GM21423 (cell line): ENCODE results near the gene RBMS1.
"Not testable (repeated sequence)": the region's sequence is repeated elsewhere in the genome, so short reads cannot be mapped to it uniquely, and the experiment has no call there.

Experiments used
- ATAC-seq: cut with Tn5 transposase; IDR thresholded peaks from one replicate; pipeline ENCODE4 v1.9.1; 2021; ENCODE audit warnings: mild to moderate bottlenecking, moderate library complexity; ENCODE audit not compliant: unreplicated experiment

RBMS1 gene

DNA sequence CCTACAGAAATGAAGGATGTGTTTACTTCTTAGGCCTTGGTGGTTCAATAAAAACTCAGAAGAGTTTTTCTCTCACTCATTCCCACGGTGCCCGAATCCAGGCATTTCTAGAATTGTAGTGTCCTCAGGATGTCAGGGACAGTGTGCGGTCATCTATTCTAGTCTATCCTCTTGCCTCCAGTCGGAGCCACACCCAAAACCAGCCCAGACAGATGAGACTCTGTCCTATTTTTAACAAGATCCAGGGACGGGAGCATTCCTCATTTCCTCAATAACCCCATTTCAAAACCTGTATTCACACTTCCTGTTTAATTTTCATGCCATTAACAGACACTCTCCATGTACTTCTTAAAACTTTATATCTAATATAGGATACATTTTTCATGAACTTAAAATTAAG, 11.6 kb upstream of the RBMS1 start:
- no peak for ATAC-seq

DNA sequence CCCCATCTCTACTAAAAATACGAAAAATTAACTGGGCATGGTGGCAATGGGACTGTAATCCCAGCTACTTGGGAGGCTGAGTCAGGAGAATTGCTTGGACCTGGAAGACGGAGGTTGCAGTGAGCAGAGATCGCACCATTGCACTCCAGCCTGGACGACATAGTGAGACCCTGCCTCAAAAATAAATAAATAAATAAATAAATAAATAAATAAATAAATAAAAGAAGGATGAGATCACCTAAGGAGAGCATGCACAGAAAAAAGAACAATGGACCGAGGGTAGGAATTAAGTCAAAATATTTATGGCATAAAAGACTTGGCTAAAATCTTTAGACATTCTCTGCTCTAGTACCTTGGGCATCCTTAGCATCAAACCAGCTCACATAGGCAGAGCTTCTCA, 8.9 kb upstream of the RBMS1 start:
- ATAC-seq: no peak

DNA sequence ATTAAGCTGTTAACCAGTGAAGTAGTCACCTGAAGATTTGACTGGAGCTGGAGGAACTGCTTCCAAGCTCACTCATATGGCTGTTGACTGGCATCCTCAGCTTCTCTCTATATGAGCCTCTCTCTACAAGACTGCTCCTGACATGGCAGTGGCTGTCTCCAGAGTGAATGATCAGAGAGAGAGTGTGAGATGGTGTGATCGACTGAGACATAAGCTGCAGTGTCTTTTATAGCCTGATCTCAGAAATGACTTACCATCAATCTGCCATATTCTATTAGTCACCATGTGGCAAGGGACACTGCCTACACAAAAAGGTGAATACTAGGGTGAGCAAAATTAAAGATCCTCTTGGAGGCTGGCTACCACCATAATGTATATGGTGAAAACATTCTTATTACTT, 7.8 kb upstream of the RBMS1 start:
- no peak for ATAC-seq

DNA sequence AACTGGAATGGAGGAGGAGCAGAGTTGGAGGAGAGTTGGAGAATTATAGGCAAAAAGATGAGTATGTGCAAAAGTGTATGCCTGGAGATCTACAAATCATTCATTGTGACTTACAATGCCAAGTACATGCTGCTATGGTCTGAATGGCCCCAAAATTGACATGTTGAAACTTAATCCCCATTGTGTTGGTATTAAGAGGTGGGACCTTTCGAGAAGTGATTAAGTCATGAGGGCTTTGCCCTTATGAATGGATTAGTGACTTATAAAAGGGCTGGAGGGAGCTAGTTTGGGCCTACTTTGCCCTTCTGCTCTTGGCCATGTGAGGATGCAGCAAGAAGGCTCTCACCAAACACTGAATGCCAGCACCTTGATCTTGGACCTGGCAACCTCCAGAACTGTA, 6.3 kb upstream of the RBMS1 start:
- no peak for ATAC-seq

DNA sequence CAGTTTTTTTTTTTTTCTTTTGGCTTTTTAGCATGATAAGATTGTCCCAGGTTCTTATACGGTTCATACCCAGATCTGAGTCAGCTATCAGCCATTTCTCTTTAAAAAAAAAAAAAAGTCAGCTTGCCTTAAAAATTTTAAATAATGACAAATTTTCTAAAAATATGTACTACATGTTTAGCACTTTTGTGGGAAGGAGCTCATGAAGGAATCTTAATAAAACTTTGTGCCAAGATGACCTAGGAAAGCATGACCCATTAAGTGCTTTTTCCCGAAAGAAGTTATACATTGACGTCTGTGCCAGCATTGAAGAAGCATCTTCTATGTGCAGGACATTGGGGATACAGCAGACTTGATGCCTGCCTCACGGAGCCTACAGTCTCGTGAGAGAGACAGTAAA, 4.5 kb upstream of the RBMS1 start:
- ATAC-seq: no peak

DNA sequence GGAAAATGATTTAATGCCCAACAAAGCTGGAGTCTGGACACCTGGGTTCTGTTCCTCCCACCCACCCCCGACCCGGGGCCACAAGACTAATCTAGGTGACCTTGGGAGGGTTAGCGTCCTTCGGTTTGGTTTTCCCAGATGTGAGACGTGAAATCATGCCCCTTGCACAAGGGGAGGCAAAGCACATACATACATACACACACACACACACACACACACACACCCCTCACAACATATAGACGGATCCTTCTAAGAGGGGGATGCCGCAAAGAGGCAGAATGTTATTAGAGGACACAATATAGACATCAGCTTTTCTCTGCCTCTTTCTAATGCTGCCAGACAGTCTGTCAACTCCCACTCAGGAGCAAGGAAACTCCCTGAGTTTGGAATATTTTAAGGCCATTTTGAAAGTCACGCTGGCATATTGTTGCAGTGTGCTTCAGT, 616 bp upstream of the RBMS1 start:
- ATAC-seq: no peak

DNA sequence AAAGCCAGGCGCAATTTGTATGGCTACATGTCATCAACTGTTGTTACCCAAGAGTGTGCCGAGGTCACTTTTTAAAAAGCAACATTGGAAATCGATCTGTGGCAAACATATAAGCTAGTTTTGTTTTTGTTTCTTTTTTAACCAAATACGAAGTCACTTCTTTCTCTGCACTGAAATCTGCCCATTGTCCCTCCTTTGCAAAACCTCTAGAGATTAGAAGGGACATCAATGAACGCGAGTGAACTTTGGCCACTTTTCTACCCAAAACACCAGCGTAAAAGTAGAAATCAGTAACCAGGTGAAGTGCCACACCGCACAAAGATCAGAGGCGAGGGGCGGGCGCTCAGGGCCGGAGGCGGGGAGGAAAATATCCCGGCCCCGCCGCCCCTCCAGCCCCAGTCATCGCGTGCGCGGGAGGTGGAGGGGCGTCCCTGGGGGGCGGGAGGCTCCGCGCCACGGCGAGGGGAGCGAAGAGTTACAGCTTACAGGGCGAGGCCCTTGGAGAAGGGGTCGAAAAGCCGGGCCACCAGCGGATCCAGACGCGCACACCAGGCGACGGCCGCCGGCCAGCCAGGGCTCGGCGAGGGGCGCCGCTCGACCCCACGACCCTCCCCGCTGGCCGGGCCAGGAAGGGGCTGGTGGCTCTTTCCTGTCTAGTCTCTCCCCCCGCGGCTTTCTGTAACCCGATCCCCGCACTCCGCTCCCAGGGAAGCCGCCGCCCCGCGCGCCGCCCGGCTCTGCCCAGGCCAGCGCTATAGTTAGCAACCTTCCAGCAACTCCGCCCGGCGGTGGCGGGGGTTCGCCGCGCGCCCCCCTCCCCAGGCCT, 993 bp downstream of the RBMS1 start:
- no peak for ATAC-seq

DNA sequence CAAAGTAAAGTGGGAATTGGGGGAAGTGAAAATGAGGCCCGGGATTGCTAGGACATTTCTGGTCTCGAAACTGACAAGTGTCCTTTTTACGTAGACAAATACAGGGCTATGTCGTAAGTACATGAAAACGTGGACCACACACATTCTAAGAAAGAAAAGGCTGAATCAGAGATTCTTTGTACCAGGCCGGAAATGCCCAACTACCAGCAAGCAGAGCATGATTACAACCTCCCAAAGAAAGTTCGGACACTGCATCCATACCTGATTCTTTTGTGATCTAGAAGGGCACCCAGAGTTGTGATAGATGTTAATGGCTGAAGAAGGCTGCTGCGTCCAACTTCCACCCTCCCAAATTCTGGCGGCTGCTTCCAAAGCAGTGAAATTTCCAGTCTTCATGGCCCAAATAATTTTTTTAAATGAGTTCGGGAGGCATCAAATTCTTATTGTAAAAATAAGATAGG, 1.7 kb downstream of the RBMS1 start:
- ATAC-seq: no peak

DNA sequence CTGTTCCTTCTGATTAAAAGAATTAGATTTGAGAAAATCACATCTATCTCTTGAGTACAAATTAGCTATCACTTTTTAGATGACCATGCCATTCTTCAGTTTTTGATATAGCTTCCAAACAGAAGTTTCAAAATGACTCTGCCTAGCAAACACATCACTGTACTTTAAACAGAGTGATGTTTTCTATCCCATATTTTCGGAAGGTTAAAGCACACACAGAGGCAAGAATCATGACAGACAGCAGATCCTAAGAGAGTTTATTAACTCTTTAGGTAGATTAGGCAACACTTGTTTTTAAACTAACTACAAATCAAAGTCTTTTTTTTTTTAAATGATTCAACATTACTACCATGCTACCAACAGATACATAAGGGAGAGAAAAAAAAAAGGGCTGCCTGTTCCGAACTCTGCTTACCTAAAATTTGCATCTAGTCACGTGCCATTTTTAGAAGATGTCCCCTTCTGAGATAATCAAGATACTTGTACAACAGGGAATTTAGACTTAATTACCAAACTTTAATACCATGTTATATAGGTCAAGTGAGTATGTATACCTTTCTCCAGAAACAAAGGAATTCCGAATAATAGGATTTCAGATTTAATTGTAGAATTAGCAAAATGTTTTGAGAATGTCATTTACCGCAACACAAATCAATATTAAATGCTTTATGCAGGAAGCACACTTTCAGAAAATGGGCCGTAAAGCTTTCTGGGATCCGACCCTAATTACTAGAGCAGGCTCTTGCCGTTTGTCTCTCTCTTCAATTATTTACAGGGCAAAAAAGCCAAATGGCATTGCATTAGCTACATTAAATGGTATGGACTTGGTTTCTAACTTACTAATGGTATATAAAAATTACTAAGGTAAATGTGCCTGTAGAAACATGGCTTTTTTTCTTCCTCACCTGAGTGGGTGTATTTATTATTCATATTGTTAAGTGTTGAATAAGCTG, 2.6 kb downstream of the RBMS1 start:
- ATAC-seq: no peak

DNA sequence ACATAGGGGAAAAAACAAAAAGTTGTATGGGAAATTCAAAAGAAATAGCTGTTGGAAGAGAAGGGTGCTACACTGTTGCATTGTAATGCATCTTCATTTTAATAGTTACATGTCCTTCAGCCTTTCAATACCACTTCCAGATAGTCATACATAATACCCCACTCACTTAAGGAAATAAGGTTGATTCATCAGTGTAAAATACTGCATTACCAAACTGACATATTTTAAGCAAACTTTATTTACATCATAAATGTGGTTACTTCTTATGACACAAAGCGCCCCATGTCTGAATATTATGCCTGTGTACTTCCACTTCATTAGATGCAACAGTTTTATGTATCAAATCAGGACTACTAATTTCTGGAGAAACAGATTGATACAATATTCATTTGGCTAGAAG, 4.5 kb downstream of the RBMS1 start:
- ATAC-seq: no peak

DNA sequence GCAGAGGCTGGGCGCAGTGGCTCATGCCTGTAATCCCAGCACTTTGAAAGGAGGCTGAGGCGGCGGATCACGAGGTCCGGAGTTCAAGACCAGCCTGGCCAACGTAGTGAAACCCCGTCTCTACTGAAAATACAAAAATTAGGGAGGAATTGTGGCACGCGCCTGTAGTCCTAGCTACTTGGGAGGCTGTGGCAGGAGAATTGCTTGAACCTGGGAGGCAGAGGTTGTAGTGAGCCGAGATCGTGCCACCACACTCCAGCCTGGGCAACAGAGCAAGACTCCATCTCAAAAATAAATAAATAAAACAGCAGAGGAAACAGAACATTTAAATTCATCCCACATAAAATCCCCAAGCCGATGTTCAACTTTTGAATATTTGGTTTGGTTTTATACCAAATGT, 5.3 kb downstream of the RBMS1 start:
- ATAC-seq: not testable (repeated sequence)

DNA sequence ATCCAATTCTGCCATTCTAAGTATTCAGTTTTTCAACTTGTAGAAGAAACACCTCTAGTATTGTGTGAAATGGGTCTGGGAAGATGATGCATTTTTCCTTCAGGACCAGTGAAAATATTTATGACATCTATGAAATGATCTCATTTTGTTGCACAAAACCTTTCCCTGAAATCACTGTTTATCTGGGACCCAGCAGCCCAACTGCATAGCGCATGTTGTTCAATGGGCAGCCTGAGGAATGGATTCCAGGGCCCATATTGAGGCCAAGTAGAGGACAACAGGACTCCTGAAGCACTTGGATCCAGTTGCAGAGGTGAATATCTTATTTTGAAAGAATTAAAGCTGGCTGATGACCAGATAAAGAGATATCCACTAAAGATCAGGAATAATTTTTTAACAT, 7.3 kb downstream of the RBMS1 start:
- ATAC-seq: no peak

DNA sequence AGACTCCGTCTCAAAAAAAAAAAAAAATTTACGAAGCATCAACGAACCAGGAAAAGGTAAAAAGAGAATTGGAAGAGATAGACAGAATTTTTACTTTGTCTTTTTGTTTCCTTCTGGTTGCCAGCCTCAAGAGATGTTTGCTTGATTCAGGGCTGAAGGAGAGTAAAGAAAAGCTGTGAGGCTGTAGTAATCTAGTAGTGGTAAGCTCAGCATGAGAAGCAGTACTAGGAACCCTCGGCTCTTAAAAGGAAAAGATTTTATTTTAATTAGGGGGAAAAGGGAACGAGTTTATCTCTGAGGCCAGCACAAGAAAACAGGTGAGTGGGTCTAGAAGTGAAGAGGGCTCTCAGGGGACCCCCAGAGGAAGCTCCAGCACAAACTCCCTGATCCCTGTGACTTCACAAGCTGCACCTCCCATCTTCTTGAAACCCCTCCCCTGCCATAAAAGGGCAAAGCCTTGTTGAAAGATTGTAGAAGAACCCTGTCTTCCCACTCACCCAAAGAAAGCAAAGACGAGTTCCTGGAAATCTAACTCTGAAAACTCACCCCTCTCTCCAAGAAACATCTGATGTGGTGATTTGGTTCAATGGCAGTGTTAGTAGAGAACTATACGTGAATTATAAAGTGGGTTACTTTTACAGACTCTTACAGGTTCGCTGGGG, 8.6 kb downstream of the RBMS1 start:
- ATAC-seq: no peak

DNA sequence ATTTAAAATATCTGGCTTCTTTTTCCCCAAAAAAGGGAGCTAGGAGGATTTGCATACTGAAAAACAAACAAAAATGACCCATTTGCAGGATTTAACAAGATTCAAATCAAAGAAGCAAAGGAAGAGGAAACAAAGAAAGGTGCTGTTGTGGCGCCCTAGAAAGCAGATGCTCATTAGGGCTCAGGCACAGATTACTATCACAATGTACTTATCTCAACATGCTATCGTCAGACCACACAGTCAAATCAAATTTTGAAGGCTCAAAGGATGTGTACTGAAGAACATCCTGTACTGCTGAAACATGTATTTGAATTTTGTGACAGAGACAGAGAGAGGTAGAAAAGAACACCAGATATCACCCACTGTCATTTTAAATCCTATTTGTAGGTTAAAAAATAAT, 10.9 kb downstream of the RBMS1 start:
- ATAC-seq: no peak

DNA sequence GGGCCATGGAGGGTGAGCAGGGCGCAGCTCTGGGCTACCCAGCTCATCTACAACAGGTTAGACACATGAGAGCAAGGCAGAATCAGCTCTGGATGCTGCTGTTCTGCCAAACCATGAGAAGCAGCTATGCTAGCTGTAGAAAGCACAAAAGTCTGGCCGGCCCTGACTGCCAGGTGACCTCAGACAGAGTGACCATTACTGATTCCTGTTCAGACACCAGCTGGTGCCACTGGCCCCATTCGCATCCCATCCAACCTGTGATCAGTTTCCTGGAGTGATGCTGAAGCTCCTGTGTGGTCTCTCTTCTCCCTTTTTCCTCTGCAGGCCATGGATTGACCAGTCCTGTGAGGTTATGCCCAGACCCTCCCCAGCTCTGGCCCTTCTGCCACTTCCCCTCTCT, 14.3 kb downstream of the RBMS1 start:
- ATAC-seq: no peak

DNA sequence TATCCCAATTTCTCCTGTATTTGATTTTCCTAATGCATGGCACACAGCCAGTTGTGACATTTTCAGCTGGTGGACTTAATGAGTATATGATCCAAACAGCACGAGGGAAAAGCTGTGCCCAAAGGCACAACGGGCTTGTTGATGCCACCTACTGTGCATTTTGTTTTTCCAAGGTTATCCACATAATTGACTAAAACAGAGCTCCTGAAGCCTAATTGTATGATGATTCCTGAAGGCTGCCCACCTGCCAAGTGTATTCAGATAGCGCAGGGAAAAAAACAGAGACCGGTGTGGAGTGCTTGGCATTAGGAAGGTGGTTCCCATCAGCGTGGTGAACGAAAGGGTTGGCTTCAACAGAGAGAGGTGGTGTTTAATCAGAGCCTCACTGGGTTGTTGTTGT, 14.9 kb downstream of the RBMS1 start:
- no peak for ATAC-seq

DNA sequence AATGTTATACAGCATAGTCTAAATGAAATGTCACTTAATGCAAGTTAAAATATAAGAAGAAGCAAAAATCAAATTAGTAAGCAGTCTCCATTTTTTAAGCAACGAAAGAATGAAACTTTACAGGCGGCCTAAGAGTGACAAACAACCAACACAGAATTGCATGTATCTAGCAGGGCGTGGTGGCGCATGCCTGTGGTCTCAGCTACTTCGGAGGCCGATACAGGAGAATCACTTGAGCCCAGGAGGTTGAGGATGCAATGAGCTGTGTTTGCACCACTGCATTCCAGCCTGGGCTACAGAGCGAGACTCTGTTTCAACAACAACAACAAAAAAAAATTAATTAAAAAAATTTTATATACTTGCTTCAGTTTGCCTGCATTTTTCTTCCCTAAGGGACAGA, 16.6 kb downstream of the RBMS1 start:
- ATAC-seq: no peak

DNA sequence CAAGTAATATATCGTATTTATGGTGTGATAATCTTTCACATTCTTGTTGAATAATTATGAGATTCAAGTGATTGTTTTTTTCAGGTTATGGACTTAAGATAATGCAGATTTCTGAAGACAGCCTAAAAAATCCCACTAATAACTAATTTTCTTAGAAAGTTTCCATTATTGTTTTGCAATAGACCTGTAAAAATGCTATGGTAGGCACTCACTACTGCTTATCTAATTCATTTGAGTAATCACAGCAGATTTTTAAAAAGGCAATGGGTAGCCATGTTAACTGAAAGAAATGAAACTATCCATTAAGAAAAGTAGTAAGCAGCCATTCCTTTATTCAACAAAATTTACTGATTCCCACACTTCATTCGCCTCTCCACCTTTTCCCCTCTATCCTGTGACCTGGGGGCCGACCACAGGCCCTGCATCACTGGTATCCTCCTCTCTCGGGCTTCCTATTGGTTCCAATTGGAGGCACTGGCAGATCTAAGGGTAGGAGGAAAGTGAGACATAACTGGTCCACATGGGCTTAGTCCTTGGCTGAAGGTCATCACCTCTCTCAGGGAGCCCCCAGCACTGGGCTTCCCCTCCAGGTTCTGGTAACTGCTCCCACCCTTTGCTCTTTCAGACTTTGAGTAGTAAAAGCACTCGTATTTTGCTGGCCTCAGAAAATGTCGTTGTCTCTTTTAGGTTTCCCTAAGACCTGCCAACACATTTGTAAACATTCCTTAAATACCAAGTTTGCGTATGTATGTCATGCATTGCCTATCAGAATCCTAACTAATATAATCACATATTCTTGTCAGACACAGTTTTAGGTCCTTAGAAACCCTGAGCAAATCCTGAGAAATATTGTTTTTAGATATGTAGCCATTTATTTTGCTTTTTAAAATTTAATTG, 18.5 kb downstream of the RBMS1 start:
- ATAC-seq: no peak

DNA sequence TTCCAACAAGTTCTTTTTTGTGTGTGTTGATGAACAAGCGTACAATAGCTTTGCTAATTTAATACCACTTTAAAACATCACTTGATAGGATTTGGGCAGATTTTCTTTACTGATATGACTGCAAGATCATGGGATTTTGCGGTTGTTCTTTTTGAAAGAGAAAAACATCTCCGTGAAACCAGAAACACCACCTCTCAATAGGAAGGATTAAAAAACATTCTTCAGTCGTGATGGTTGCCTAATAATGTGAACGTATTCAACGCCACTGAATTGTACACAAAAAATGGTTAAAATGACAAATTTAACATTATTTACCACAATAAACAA, 19.3 kb downstream of the RBMS1 start:
- no peak for ATAC-seq

DNA sequence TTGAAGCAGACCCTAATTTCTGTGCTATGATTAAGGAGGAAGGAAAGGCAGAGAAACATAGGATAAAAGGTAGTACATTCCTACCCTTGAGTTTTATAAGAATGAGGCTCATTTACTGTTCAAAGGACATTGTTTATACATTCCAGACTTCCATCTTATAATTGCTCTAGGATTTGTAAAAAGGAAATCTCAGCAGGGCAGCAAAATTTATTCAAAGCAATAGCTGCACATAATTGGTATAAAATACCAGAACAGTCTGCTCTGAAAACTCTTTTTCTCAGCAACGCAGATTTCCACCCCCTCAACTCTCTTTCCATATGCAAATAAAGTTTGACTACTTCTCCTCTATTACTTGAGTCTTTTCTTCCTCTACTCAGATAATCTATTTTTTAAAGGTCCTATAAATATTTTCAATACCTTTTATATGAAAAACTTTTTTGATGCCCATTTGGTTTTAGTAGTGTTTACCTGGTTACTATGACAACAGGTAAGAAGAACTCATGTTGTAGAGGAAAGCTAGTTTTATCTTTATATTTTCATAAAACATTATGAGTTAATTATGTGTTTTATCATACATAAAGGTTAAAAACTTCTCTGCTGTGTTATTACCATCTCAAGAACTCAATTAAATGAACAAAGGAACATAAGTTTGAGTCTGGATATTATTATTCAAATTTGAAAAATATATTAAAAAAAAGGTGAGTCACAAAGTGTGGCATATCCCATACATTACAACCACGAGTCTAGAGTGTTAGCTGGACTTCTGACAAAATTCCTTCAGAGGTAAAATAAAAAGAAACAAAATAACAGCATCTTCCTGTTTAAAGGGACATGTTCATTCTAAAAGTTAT, 19.9 kb downstream of the RBMS1 start:
- ATAC-seq: no peak
